Pons (tissue), 1 donor: ENCODE measurements around the gene ZIC4.

Experiments
- DNase-seq: peaks from one replicate; pipeline ENCODE4 v3.0.0-alpha.2; 2016; ENCODE audit warnings: low spot score

ZIC4 gene

DNA sequence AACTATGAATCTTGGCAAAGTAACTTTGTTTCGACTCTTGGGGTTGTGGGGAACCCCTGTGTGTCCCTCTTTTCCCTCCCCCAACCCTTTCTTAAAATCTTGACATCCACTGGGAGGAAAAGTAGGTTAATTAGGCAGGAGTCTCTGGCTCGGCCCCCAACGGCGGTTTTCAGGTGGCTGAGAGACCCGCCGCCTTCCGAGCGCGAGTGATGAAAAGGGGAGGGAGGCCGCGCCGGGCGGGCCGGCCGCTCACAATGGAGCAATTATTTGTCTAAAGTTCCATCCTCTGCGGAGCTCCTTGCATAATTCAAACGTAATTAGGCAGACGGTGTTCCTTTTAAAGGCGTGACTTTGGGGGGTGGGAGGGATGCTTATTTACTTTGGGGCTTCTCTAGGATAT, 51.7 kb downstream of the ZIC4 start:
- DNase-seq = no peak

DNA sequence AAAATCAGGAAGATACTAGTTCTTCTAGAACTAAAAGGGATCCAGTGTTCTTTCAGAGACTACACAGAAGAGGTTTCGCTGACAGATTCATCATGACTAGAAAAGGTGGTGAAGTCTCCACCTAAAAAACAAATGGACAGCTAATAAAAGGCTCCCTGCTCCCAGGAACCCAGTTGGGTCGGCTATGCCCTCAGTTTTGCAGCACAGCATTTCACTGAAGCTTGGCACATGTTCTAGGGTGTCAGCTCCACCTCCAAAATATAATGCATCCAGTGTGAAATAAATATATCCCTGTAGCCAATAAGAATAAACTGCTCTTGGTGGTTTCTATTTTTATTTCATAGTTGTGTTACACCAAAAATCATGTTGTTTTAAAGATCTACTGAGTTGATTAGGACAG, 55.0 kb downstream of the ZIC4 start:
- no peak for DNase-seq

DNA sequence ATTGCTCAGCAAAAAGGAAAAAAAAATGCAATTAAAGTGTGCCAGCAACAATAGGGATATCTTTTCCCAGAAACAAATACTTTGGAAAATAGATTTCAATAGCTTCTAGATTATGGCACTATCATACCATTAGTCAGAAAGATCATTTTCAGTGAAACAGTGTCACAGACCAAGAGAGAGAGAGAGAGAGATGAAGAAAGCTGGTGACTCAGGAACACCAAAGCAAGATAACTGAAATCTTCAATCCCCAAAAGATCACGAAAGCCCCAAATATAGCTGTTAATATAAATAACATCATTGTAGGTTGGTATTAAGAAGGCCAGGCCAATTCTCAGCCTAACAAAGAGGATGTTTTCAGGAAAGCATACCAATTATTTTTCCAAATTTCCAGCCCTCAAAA, 57.4 kb downstream of the ZIC4 start:
- no peak for DNase-seq

DNA sequence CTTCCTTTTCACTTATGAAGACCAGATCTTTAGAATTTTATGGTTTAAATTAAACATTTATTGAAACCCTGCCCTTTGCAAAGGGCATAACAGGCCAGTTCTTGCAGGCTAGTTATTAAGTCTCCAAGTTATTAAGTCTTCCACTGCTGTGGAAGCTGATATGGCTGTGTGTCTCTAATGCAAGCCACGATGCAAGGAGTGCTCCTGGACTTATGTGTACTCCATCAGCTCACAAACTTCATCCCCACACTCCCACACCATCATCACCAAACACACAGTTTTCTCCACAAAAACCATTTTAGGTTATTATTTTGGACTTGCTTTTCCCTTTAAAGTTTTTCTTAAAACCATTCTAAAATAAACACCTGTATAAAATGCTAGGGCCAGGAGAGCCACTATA, 62.4 kb downstream of the ZIC4 start:
- DNase-seq = no peak

DNA sequence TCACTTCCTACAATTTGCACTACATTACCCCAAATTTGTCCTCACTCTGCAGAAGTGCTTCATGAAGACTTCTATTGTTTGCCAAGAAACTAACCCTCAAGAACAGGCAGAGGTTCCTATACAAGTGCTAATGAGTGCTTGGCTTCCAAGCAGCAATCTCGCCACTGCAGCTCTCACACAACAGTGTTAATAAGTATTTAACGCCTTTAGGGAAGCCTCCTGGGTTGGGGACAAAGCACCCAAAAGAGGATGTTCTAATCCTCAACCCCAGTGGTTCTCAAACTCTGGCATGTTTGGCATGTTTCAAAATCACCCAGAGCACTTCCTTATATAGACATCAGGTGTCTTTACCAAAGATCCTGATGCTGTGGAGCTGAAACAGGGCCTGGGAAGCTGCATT, 64.6 kb downstream of the ZIC4 start:
- DNase-seq = no peak

DNA sequence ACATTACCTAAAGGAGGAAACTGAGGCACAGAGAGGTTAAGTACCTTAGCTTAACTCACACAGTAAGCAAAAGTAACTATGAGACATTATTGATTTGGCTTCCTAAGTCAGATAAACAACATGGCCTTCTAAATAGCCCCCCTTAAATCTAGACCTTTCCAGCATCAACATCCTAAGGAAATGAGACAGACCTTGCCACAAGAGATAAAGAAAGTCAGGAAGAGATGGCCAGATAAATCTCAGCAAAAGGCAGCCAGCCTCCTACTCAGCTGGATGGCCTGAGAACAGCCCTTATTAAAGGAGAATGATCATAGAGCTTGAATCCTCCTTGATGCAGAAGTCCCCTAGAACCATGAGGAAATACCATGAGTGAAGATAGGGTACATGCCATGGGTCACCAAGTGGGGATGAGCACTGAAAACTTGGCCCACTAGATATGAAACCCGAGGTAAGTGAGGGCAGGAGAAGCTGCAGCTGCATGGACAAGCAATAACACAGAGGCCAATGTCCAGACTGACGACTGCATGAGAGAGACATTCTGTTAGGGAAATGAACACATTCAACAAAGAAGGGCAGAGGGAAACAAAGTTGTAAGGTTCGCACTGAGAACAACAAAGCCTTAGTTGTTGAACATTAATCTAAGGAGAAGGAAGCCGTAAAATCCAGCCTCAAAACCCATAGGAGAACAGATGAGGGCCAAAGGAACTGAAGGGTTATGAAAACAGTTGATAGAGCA, 69.6 kb downstream of the ZIC4 start:
- DNase-seq = no peak
